Uterus (tissue), 2 donors: Measurements from ENCODE around the gene PHF2.

Source experiments
- CTCF ChIP-seq, 4 experiments: fragments of 200-600 bp in 2 of 4; fragments of 450-650 bp in 2 of 4; sonication (generic) in 2 of 4; IDR thresholded peaks; one replicate each; pipeline ENCODE4 v1.5.1; 2016 to 2019; ENCODE audit warnings: antibody characterized with exemption in 4 of 4, mild to moderate bottlenecking in 2 of 4, moderate library complexity in 1 of 4
- POLR2A ChIP-seq, 2 donors: fragments of 450-650 bp; IDR thresholded peaks; one replicate each; pipeline ENCODE4 v1.6.1; 2016; ENCODE audit warnings: antibody characterized with exemption in 2 of 2, mild to moderate bottlenecking in 1 of 2, moderate library complexity in 1 of 2

- TF ChIP-seq POLR2A (IDR thresholded peaks at IDR 0.05): no peak
- TF ChIP-seq CTCF (IDR thresholded peaks at IDR 0.05): no peak
These were observed 100.7 kb downstream of the PHF2 start for GRCh38 chr9:93677048-93677571.
